Natural killer cell treated with Interleukin-12 subunit alpha and Interleukin-12 subunit beta and Interleukin-15 and Interleukin-18, amount 100 ng/mL, for 72 hours (primary cell): Measurements from ENCODE around the gene MT1E. TPM values are rescaled to one million over a fixed set of nuclear protein-coding genes. Genes with fewer than 3 reads are reported as not detected.

Experiments
- ATAC-seq, 2 donors: fragments of 150-1000 bp; cut with Tn5 transposase in 1 of 2; sonication (Bioruptor Pico), chemical (Tn5 transposase) in 1 of 2; 2 replicates each; pipeline ENCODE4 v1.10.0; 2021
- DNase-seq: peaks from one replicate; pipeline ENCODE4 v3.0.0; 2022; ENCODE audit warnings: low spot score
- H3K27ac Mint-ChIP-seq, 2 donors: 1 replicate in 1 of 2; 2 replicates in 1 of 2; pipeline ENCODE4 v1.8.0; 2022; ENCODE audit warnings: mixed read lengths in 2 of 2, mild to moderate bottlenecking in 1 of 2, moderate library complexity in 1 of 2
- H3K27me3 Mint-ChIP-seq, 2 donors: 1 replicate in 1 of 2; 2 replicates in 1 of 2; pipeline ENCODE4 v1.8.0; 2022; ENCODE audit warnings: mixed read lengths in 2 of 2
- H3K36me3 Mint-ChIP-seq: one replicate; pipeline ENCODE4 v1.8.0; 2022; ENCODE audit warnings: mixed read lengths
- H3K4me1 Mint-ChIP-seq, 2 donors: 1 replicate in 1 of 2; 2 replicates in 1 of 2; pipeline ENCODE4 v1.8.0; 2022; ENCODE audit warnings: low read depth in 2 of 2, mixed read lengths in 2 of 2, mild to moderate bottlenecking in 1 of 2
- H3K4me3 Mint-ChIP-seq: one replicate; pipeline ENCODE4 v1.8.0; 2022; ENCODE audit warnings: mixed read lengths
- H3K9me3 Mint-ChIP-seq: 2 replicates; pipeline ENCODE4 v1.8.0; 2022; ENCODE audit warnings: mixed read lengths
- total RNA-seq, 2 donors: library from RNA; stranded (reverse); gene quantifications; one replicate each; pipeline ENCODE4 v1.2.3, GENCODE V29; 2022

MT1E gene
- total RNA-seq, 2 donors from 2014 or later, result 58.5 to 148 TPM

GRCh38 chr16:56636616-56637413 is 11.2 kb downstream of the MT1E start:
- H3K36me3 Mint-ChIP-seq, result no peaks in the 10 kb centered on the region
- no peaks in the 10 kb centered on the region for H3K9me3 Mint-ChIP-seq
- no peak for ATAC-seq
- H3K27ac Mint-ChIP-seq, result no peak overlapping the region
- peaks cover 51 to 70% of the 10 kb centered on the region in 2 donors for H3K27me3 Mint-ChIP-seq
- H3K4me1 Mint-ChIP-seq, result peaks cover 15 to 30% of the 10 kb centered on the region in 2 donors
- H3K4me3 Mint-ChIP-seq, result no peak overlapping the region
- no peak for DNase-seq

- Mint-ChIP-seq H3K27me3 (peaks cover 48 to 66% of the 10 kb centered on the region in 2 donors), H3K27ac (no peak within 1 kb of the TSS), H3K4me1 (peaks cover 26 to 35% of the 10 kb centered on the region in 2 donors), H3K36me3 (no peaks in the 10 kb centered on the region), H3K4me3 (peak within 1 kb of the TSS; percentile 61), H3K9me3 (no peaks in the 10 kb centered on the region)
- DNase-seq (peak; percentile 78), ATAC-seq (peak; percentile 64 to 82)
These were observed 12.5 kb downstream of the MT1E start, which contains the start of gene MT1A for GRCh38 chr16:56637814-56638750. TSS of gene MT1A (plus strand) at chr16:56638666. CDS start at chr16:56638739, 73 bp downstream.

GRCh38 chr16:56639045-56639444 is 13.5 kb downstream of the MT1E start:
- Mint-ChIP-seq H3K9me3 (no peaks in the 10 kb centered on the region), H3K27me3 (peaks cover 41 to 58% of the 10 kb centered on the region in 2 donors), H3K4me3 (no peak overlapping the region), H3K4me1 (peaks cover 31 to 41% of the 10 kb centered on the region in 2 donors), H3K36me3 (no peaks in the 10 kb centered on the region), H3K27ac (no peak overlapping the region)
- no peak for DNase-seq
- no peak for ATAC-seq

- H3K27ac Mint-ChIP-seq, result no peak overlapping the region
- no peaks in the 10 kb centered on the region for H3K9me3 Mint-ChIP-seq
- H3K36me3 Mint-ChIP-seq, result no peaks in the 10 kb centered on the region
- no peak for ATAC-seq
- H3K4me1 Mint-ChIP-seq, result peaks cover 31 to 38% of the 10 kb centered on the region in 2 donors
- DNase-seq, result no peak
- peaks cover 36 to 58% of the 10 kb centered on the region in 2 donors for H3K27me3 Mint-ChIP-seq
- no peak overlapping the region for H3K4me3 Mint-ChIP-seq
These were observed 14.5 kb downstream of the MT1E start for GRCh38 chr16:56640076-56640475.

GRCh38 chr16:56641166-56641565 is 15.6 kb downstream of the MT1E start:
- Mint-ChIP-seq H3K27ac (no peak overlapping the region), H3K27me3 (peaks cover 31 to 59% of the 10 kb centered on the region in 2 donors), H3K4me1 (peaks cover 25 to 37% of the 10 kb centered on the region in 2 donors), H3K36me3 (no peaks in the 10 kb centered on the region), H3K9me3 (no peaks in the 10 kb centered on the region), H3K4me3 (no peak overlapping the region)
- ATAC-seq (no peak), DNase-seq (no peak)

- Mint-ChIP-seq H3K4me3 (peak overlapping the region; percentile 65), H3K27me3 (peaks cover 19 to 48% of the 10 kb centered on the region in 2 donors), H3K36me3 (no peaks in the 10 kb centered on the region), H3K4me1 (peaks cover 20 to 27% of the 10 kb centered on the region in 2 donors), H3K27ac (no peak overlapping the region), H3K9me3 (no peaks in the 10 kb centered on the region)
- DNase-seq, result peak; percentile 90
- peak; percentile 99 to 100 for ATAC-seq
These were observed 17.6 kb downstream of the MT1E start for GRCh38 chr16:56643080-56643778.

- H3K27ac Mint-ChIP-seq, result no peak overlapping the region
- H3K36me3 Mint-ChIP-seq, result no peaks in the 10 kb centered on the region
- H3K27me3 Mint-ChIP-seq, result peaks cover 19 to 48% of the 10 kb centered on the region in 2 donors
- no peak for DNase-seq
- peak overlapping the region; percentile 65 for H3K4me3 Mint-ChIP-seq
- no peak for ATAC-seq
- H3K9me3 Mint-ChIP-seq, result no peaks in the 10 kb centered on the region
- peaks cover 20 to 23% of the 10 kb centered on the region in 2 donors for H3K4me1 Mint-ChIP-seq
These were observed 18.3 kb downstream of the MT1E start for GRCh38 chr16:56643833-56644232.

GRCh38 chr16:56645311-56645710 is 19.7 kb downstream of the MT1E start:
- Mint-ChIP-seq H3K4me3 (no peak overlapping the region), H3K9me3 (no peaks in the 10 kb centered on the region), H3K27ac (no peak overlapping the region), H3K36me3 (no peaks in the 10 kb centered on the region), H3K27me3 (peaks cover 19 to 42% of the 10 kb centered on the region in 2 donors), H3K4me1 (peaks cover 20 to 22% of the 10 kb centered on the region in 2 donors)
- ATAC-seq (no peak), DNase-seq (no peak)

- H3K9me3 Mint-ChIP-seq, result no peaks in the 10 kb centered on the region
These were observed 20.3 kb downstream of the MT1E start for GRCh38 chr16:56645838-56646237.

GRCh38 chr16:56647641-56648431 is 22.3 kb downstream of the MT1E start:
- Mint-ChIP-seq H3K4me3 (no peak overlapping the region), H3K27me3 (peaks cover 16 to 31% of the 10 kb centered on the region in 2 donors), H3K4me1 (peaks cover 10 to 11% of the 10 kb centered on the region in 2 donors), H3K9me3 (no peaks in the 10 kb centered on the region), H3K27ac (no peak overlapping the region), H3K36me3 (no peaks in the 10 kb centered on the region)
- no peak for DNase-seq
- ATAC-seq, result no peak

More at GRCh38 chr16:56645838-56646237, 20.3 kb downstream of the MT1E start:
- Mint-ChIP-seq H3K36me3 (no peaks in the 10 kb centered on the region), H3K4me3 (no peak overlapping the region), H3K4me1 (peaks cover 20 to 22% of the 10 kb centered on the region in 2 donors), H3K27me3 (peaks cover 19 to 37% of the 10 kb centered on the region in 2 donors), H3K27ac (no peak overlapping the region)
- ATAC-seq (no peak), DNase-seq (no peak)

- peak overlapping the region in 1 of 2 donors; percentile 54 for H3K27ac Mint-ChIP-seq
- no peak for ATAC-seq
These were observed 23.7 kb downstream of the MT1E start for GRCh38 chr16:56649271-56649670.

GRCh38 chr16:56649820-56650219 is 24.2 kb downstream of the MT1E start:
- no peaks in the 10 kb centered on the region for H3K9me3 Mint-ChIP-seq
- DNase-seq, result no peak
- no peak for ATAC-seq
- peaks cover 17 to 20% of the 10 kb centered on the region in 2 donors for H3K27me3 Mint-ChIP-seq
- H3K27ac Mint-ChIP-seq, result no peak overlapping the region
- no peaks in the 10 kb centered on the region for H3K4me1 Mint-ChIP-seq
- H3K36me3 Mint-ChIP-seq, result no peaks in the 10 kb centered on the region
- H3K4me3 Mint-ChIP-seq, result no peak overlapping the region

More at GRCh38 chr16:56649271-56649670, 23.7 kb downstream of the MT1E start:
- H3K4me1 Mint-ChIP-seq, result peaks cover under 1 to 1% of the 10 kb centered on the region in 2 donors
- peaks cover 17 to 25% of the 10 kb centered on the region in 2 donors for H3K27me3 Mint-ChIP-seq
- no peak overlapping the region for H3K4me3 Mint-ChIP-seq
- H3K9me3 Mint-ChIP-seq, result no peaks in the 10 kb centered on the region
- no peak for DNase-seq
- H3K36me3 Mint-ChIP-seq, result no peaks in the 10 kb centered on the region
